ENCODE data around the gene NFU1.

DNA sequence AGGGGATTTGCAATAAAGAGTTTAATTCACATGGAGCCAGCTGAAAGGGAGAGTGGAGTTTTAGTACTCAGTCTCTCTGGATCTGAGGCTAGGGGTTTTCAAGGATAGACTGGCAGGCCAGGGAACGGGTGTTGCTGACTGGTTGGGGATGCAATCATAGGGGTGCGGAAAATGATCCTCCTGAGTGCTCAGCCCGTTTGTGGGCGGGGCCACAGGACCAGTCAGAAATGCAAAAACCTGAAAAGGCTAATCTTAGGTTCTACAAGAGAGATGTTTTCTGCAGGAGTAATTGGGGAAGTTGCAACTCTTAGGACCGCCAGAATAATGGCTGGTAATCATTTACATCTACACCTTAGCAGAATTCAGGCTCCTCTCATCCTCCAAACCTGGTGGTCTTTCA is 2.5 kb downstream of the NFU1 start:
- TF ChIP-seq CTCF (conservative IDR thresholded peaks at IDR 0.05 in 1 of 2, IDR thresholded peaks at IDR 0.05 in 1 of 2; ENCODE audit: low read depth in 1 of 2, low read length in 2 of 2) (no peak), EZH2 (IDR thresholded peaks at IDR 0.05; ENCODE audit: low read length, missing control alignments) (no peak)
